ENCODE measurements around the gene ALDH1B1.

DNA sequence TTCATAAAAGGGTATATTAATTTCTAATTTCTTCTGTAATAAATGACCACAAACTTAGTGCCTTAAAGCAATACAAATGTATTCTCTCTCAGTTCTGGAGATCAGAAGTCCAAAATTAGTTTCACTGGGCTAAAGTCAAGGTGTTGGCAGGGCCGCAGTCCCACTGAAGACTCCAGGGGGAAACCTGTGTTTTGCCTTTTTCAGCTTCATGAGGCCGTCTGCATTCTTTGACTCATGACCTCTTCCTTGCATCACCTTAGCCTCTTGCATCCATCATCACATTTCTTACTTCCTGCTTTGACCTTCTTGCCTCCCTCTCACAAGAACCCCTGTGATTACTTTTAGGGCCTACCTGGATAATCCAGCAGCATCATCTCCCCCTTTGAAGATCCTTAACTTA, 42.0 kb upstream of the ALDH1B1 start:
- TF ChIP-seq CTCF (conservative IDR thresholded peaks at IDR 0.05): no peak
- TF ChIP-seq ZFX (IDR thresholded peaks at IDR 0.05): no peak
